ENCODE results near the gene IGIP.

DNA sequence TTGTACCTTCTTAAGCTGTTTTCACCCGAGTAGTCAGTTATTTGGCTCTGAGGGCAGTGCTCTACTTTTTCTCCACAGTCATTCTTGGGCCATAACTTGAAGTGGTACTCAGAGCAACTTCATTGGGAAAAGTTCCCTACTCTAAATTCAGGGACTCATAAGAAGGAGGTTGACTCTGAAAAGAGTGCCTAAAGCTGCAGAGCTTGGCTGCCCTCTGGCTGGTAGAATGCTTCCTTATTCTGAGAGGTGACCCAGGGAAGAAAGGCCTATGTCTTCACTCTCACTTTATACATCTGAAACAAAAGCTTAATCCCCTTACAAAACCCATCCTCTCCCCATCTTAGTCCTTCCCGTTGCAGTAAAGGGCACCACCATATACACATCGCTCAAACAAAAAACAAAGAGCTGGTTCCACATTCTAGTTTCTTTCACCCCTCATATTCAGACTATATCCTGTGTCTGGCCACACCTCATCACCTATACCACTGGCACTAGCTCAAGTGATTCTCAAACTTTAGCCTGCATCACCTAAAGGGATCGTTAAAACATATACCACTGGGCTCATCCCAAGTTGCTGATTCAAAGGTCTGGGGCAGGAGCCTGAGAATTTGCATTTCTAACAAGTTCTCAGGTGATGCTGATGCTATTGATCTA, 7.9 kb downstream of the IGIP start:
- TF ChIP-seq GATA3 (IDR thresholded peaks at IDR 0.05; ENCODE audit: low read depth, low read length) (no peak), GATA2 (IDR thresholded peaks at IDR 0.05; ENCODE audit: low read depth, low read length) (no peak)

Data from SH-SY5Y (cell line).